ENCODE data around the gene USP20.

Gene USP20

DNA sequence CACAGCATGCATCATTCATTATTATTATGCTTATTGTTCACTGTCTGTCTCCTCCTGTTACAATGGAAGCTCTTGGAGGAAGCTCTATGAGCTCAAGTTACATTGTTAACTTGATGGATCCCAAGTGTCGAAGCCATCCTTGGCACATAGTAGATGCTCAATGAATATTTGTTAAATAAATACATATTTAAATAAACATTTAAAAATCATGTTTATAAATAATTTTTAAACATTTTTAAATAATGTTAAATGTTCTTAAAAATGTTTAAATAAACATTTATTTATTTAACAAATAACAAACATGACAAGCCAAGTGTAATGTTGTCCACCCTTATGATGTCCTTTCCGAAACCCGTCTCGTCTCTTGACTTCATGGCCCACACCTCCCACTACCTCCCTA is 69.5 kb downstream of the USP20 start:
- DNase-seq (ENCODE audit: insufficient read length, low spot score), result no peak
- FAIRE-seq, result no peak
- TF ChIP-seq POLR2A (IDR thresholded peaks at IDR 0.05; ENCODE audit: low read depth, low read length), result no peak

DNA sequence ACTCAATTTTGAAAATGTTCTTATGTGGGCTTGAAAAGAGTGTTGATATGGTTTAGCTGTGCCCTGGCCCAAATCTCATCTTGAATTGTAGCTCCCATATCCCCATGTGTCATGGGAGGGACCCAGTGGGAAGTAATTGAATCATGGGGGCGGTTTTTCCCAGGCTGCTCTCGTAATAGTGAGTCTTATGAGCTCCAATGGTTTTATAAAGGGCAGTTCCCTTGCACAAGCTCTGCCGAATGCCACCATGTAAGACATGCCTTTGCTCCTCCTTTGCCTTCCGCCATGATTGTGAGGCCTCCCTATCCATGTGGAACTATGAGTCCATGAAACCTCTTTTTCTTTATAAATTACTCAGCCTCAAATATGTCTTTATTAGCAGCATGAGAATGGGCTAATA is 71.0 kb downstream of the USP20 start:
- TF ChIP-seq POLR2A (IDR thresholded peaks at IDR 0.05; ENCODE audit: low read depth, low read length), result no peak
- no peak for FAIRE-seq
- DNase-seq (ENCODE audit: insufficient read length, low spot score), result no peak

DNA sequence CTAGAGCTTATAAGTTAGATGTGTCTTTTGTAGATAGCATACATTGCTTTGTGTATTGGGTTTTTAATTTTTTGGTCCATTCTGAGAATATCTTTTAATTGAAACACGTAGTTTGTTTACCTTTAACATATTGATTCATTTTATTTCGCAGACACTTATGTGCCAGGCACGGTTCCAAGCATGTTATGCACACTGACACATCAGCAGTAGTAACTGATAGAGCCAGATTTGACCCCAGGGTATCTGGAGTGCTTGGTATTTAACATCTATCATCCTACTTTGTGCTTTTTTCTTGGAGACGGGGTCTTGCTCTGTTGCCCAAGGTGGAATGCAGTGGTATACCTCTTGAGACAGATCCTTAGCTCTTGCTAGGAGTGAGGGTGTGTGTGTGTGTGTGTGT is 71.9 kb downstream of the USP20 start:
- DNase-seq (ENCODE audit: insufficient read length, low spot score) (no peak), FAIRE-seq (no peak)
- TF ChIP-seq POLR2A (IDR thresholded peaks at IDR 0.05; ENCODE audit: low read depth, low read length), result no peak

DNA sequence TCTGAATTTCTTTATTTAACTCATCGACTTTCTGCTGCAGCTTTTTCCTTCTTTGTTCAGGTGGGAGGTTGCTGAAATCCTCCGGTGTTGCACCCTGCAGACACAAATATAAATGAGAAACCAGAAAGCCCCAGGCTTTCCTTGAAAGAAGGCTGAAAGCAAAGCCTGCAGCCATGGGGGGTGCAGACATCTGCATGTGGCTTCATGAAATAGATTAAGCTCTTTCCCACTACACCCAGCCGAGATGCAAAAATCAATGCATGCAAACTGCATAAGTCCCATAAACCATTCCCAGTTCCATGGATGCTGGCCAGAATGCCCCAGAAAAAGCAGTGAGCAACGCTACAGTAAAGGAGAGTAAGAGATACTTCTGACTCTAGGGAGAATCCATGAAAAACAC is 73.6 kb downstream of the USP20 start:
- FAIRE-seq (no peak), DNase-seq (ENCODE audit: insufficient read length, low spot score) (no peak)
- no peak for TF ChIP-seq POLR2A (IDR thresholded peaks at IDR 0.05; ENCODE audit: low read depth, low read length)

DNA sequence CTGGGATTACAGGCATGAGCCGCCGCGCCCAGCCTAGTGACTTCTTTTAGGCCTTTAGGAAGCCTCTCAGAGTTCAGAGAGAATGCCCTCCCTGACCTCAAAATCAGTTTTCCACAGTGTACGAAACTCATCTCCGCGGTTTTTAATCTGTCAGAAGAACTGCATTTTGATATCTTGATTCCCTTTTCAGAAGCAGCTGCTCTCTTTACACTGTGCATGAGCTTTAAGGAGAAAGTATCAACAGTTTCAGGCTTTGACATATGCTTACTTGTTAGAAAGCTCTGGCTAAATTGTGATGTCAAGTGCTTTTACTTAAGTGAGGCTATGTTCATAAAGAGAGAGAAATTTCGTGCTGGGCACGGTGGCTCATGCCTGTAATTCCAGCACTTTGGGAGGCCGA is 74.6 kb downstream of the USP20 start:
- no peak for DNase-seq (ENCODE audit: insufficient read length, low spot score)
- no peak for FAIRE-seq
- TF ChIP-seq POLR2A (IDR thresholded peaks at IDR 0.05; ENCODE audit: low read depth, low read length), result no peak

DNA sequence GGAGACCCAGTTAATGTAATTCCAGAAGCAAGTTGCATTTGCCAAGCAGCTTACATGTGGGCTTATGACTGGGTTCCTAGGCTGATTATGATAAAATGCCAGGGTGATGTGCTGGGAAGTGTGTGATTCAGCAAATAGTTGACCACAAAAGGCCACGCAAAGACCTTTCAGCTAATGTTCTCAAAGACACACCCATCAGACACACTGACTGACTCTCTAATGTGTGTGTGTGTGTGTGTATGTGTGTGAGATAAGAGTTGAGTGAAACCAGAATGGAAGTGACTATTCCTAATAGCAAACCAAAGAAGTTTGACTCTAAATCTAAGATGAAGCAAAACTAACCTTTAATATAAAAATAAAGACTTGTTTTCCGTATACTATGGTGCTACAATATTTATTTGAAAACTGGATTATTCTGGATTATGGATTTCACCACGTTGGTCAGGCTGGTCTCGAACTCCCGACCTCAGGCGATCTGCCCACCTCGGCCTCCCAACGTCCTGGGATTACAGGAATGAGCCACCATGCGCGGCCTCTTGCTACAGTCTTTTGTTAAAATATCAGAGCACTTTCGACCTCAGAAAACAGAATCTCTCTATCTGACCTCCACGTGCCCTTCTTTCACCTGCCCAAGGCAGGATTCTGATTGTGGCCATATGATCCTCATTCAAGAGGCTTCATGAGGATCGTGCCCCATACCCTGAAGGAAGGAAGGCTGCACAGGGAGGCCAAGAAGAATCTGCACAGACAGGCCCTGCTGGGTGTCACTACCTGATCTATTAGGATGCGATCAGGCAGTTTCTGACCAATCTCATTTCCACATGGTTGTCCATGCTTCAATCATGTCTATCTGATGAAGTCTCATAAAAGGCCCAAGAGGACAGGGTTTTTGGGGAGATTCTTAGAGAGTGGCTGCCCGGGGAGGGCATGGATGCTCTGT is 75.6 kb downstream of the USP20 start:
- no peak for TF ChIP-seq POLR2A (IDR thresholded peaks at IDR 0.05; ENCODE audit: low read depth, low read length)
- DNase-seq (ENCODE audit: insufficient read length, low spot score), result peak; percentile 45
- peak; percentile 100 for FAIRE-seq

DNA sequence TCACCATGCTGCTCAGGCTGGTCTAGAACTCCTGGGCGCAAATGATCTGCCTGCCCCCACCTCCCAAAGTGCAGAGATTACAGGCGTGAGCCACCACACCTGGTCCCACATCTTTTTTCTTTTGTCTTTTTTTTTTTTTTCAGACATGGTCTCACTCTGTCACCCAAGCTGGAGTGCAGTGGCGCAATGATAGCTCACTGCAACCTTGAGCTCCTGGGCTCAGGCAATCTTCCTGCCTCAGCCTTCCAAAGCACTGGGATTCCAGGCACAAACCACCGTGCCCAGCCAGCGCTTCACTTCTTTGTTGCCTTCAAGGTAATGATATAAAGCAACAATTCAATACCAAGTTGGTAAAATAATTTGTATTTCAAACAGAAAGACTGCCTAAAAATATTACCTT is 78.8 kb downstream of the USP20 start:
- FAIRE-seq, result no peak
- no peak for DNase-seq (ENCODE audit: insufficient read length, low spot score)
- TF ChIP-seq POLR2A (IDR thresholded peaks at IDR 0.05; ENCODE audit: low read depth, low read length), result no peak

DNA sequence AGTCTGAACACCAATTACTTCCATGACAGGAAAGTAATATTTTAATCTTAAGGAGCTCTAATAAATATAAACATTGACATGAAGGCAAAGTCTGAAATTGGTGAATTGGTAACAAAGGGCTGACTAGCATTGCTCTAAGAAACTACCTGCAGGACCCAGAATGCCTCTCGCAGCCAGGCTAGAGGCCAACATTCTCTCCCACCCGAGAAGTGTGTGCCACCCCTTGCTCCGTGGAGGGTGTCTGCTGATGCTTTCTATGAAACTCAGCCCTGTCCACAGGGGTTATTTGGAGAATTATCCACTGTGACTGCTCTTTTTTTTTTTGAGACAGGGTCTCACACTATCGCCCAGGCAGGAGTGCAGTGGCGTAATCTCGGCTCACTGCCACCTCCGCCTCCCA is 81.4 kb downstream of the USP20 start:
- FAIRE-seq (no peak), DNase-seq (ENCODE audit: insufficient read length, low spot score) (no peak)
- no peak for TF ChIP-seq POLR2A (IDR thresholded peaks at IDR 0.05; ENCODE audit: low read depth, low read length)

DNA sequence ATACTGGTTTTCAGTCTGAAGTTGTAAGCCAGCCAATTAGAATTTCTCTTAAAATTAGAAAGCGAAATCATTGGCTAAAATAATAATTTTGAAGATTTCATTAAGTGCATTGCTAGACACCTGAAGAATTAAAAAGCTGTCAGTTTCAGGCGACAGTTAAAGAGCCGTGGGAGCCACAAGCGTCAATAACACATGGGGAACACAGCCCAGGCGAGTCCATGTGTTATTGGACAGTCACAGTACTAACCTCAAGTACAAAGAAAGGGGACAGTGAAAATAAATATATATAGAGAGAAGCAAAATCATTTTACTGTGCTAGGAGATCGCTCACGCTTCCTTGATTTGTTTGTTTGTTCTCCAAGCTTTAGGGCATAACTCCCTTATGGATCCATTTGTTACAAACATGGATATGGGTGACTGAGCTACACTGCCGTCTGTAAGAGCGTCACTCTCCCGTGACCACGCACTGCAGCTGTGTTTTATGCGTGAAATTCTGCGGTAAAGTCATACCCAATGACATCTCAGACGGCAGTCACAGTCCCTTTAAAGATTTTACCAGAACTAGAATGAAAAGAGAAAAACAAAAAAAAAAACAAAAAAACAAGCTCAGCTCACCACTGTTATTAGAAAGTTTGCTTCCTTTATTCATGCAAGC is 83.2 kb downstream of the USP20 start:
- FAIRE-seq (no peak), DNase-seq (ENCODE audit: insufficient read length, low spot score) (no peak)
- no peak for TF ChIP-seq POLR2A (IDR thresholded peaks at IDR 0.05; ENCODE audit: low read depth, low read length)

DNA sequence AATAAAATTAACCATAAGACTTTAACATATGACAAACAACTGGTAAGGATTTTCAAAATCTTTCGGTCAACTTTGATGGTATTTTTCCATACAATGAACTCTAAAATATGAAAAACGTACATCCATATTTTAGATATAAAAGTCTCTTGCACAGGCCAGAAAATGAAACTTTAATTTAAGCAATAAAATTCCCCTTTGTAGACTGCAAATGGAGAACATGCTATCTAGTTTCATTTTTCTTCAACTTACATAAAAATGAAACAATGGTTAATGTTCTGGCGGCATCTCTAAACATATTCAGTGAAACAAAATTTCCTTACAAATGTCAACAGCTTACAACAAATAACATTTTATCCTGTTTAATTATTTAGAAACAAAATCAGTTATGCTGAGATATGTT is 84.0 kb downstream of the USP20 start:
- no peak for TF ChIP-seq POLR2A (IDR thresholded peaks at IDR 0.05; ENCODE audit: low read depth, low read length)
- no peak for FAIRE-seq
- DNase-seq (ENCODE audit: insufficient read length, low spot score), result no peak

DNA sequence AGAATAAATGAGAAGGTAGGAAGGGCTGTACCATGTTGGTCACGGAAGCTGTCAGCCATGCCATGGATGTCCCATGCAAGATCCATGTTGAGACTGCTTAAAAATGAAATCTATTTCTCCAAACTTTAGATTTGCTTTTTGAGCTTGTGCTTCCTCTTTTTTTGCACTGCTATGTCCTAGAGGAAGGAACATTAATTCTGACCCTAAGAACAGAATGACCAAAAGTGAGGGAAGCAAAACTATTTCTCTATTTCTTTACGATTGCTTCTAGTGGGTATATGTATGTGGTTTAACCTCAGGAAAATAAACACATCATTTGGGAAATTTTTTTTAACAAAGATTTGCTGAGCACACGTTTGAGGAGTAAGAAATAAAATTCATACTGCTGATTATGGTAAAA is 84.6 kb downstream of the USP20 start:
- TF ChIP-seq POLR2A (IDR thresholded peaks at IDR 0.05; ENCODE audit: low read depth, low read length), result no peak
- FAIRE-seq (no peak), DNase-seq (ENCODE audit: insufficient read length, low spot score) (no peak)

DNA sequence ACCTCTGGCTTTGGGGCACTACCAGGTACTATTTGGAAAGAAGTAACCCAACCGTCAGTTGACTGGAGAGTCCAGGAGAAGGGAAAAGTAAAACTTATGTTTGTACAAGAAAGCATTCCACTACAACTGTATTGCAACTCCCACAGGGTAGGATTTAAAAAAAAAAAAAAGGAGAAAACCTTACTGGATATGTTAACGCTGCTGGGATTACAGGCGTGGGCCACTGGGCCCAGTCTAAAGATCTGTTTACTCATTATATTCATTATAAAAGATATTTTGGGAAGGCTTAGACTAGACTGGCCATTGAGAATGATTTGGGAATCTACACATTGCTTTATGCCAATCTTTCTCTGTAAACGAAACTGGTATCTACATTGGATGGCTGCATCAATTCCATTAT is 86.6 kb downstream of the USP20 start:
- FAIRE-seq, result no peak

DNA sequence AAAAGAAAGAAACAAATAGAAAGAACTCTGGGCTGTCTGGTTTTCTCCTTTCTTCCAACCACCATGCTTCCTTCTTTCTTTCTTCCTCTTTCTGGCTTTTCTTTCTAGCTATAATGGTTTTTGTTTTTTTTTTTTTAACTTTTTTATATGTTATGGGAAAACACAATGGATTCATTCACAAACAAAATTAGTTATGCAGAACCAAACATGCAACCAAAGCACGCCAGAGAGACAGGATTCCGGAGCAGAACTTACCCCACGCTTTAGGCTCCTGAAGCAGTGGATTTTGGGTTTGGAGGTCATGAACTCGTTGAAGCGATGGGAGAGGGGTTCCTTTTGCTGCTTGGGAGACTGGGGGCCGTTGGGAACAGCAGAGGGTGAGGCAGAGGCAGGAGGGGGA is 88.3 kb downstream of the USP20 start:
- DNase-seq (ENCODE audit: insufficient read length, low spot score) (no peak), FAIRE-seq (no peak)
- TF ChIP-seq POLR2A (IDR thresholded peaks at IDR 0.05; ENCODE audit: low read depth, low read length), result no peak

More for the DNA sequence above, 86.6 kb downstream of the USP20 start:
- no peak for DNase-seq (ENCODE audit: insufficient read length, low spot score)
- TF ChIP-seq POLR2A (IDR thresholded peaks at IDR 0.05; ENCODE audit: low read depth, low read length), result no peak

DNA sequence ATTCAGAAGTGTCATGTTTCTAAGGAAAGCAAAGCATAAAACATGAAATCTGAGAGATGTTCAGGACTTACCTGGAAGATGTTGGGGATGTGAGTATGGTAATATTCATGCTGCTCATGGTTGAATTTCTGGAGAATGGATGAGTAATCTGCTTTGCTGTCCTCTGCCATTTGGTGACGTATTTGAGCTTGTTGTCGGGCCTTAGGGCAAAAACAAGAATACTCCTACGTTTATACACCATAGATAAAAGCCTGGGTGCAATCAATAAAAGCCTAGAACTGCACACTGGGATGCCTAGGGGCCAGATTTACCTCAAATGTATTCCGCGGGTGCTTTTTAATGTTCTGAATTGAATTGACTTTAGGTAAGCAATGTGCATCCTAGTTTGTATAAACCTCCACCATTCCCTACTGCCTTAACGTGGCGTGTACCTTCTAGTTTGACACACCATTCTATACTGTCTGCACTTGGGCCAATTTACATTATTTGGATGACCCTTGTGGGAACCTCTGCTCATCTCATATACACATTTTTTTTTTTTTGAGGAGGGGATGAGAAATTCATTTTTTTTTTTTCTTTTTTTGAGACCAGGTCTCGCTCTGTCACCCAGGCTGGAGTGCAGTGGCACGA is 94.4 kb downstream of the USP20 start:
- TF ChIP-seq POLR2A (IDR thresholded peaks at IDR 0.05; ENCODE audit: low read depth, low read length), result no peak
- DNase-seq (ENCODE audit: insufficient read length, low spot score) (no peak), FAIRE-seq (no peak)

Measured in H54 (cell line).